GM12892 (cell line): Measurements from ENCODE around the gene PDCD1.

Experiments
- POLR2A ChIP-seq: IDR thresholded peaks from 2 replicates; pipeline ENCODE4 v1.6.1; 2011; ENCODE audit warnings: low read depth, low read length, control low read depth
- POLR2AphosphoS5 ChIP-seq: IDR thresholded peaks from 2 replicates; pipeline ENCODE4 v1.6.1; 2011; ENCODE audit warnings: low read depth, low read length, control low read depth

DNA sequence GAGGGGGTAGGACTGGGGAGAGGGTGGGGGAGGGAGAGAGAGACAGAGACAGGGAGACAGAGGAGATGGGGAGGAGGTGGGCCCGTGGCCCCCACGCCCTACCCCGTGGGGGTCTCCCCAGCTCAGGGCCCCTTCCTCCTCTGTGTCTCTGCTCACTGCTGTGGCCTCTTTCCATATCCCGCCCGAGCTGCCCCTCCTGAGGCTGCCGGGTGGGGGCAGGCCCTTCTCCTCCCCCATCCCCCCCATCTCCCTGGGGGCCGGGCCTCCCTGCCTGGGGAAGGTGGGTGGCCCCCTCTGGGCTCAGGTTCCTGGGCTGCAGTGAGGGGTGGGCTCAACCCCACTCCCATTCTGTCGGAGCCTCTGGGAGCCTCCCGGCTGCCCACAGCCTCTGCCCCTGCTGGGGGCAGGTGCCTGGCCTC, 332 bp upstream of the PDCD1 start:
- TF ChIP-seq POLR2A: no peak
- no peak for TF ChIP-seq POLR2AphosphoS5
